ENCODE measurements around the gene TET1. TPM values are rescaled to one million over a fixed set of nuclear protein-coding genes. Genes with fewer than 3 reads are reported as not detected.

The TET1 gene
- total RNA-seq, 1 experiment from 2014 or later = 2.7 TPM

GRCh38 chr10:68697106-68697505 is 137.0 kb downstream of the TET1 start:
- Histone ChIP-seq H3K27ac (ENCODE audit: low read depth, low read length) (no peak overlapping the region), H3K9me3 (ENCODE audit: control insufficient read depth in 1 of 2, insufficient read depth in 1 of 2, low read depth in 1 of 2, low read length in 2 of 2) (no peaks in the 10 kb centered on the region), H3K4me1 (ENCODE audit: control insufficient read depth in 1 of 2, insufficient read depth in 2 of 2, low read length in 2 of 2) (no peaks in the 10 kb centered on the region), H2AFZ (ENCODE audit: low read depth, low read length, poor library complexity, severe bottlenecking) (no peak overlapping the region), H3K79me2 (ENCODE audit: insufficient read depth, low read length) (no peaks in the 10 kb centered on the region), H3K9me2 (ENCODE audit: insufficient read depth) (no peaks in the 10 kb centered on the region), H3K9ac (ENCODE audit: low read length) (no peak overlapping the region), H3K4me2 (ENCODE audit: low read length) (no peak overlapping the region), H3K36me3 (ENCODE audit: control insufficient read depth in 1 of 2, insufficient read depth in 2 of 2, low read length in 2 of 2) (no peaks in the 10 kb centered on the region), H4K20me1 (ENCODE audit: insufficient read depth) (no peaks in the 10 kb centered on the region), H3K4me3 (replicated peaks in 1 of 2; ENCODE audit: low read depth in 1 of 2, low read length in 2 of 2) (no peak overlapping the region), H3K27me3 (ENCODE audit: insufficient read depth, low read length) (no peaks in the 10 kb centered on the region)
- no peak for ATAC-seq
- no TSS peak for BruUV-seq (replicated peaks)
- intact Hi-C loops (cut with micrococcal nuclease) = no loop called here
- no peak for TF ChIP-seq ZNF274 (IDR thresholded peaks at IDR 0.05; ENCODE audit: low read depth, low read length)
- TF ChIP-seq CTCF (IDR thresholded peaks at IDR 0.05 in 2 of 3, conservative IDR thresholded peaks at IDR 0.05 in 1 of 3; ENCODE audit: borderline replicate concordance in 1 of 3, insufficient read depth in 1 of 3, low read depth in 2 of 3, low read length in 2 of 3) = no peak
- TF ChIP-seq EZH2phosphoT487 (IDR thresholded peaks at IDR 0.05; ENCODE audit: borderline replicate concordance) = no peak
- no peak for TF ChIP-seq EZH2 (IDR thresholded peaks at IDR 0.05)
- no peak for TF ChIP-seq MAX (IDR thresholded peaks at IDR 0.05)
- TF ChIP-seq, protein P1, sequence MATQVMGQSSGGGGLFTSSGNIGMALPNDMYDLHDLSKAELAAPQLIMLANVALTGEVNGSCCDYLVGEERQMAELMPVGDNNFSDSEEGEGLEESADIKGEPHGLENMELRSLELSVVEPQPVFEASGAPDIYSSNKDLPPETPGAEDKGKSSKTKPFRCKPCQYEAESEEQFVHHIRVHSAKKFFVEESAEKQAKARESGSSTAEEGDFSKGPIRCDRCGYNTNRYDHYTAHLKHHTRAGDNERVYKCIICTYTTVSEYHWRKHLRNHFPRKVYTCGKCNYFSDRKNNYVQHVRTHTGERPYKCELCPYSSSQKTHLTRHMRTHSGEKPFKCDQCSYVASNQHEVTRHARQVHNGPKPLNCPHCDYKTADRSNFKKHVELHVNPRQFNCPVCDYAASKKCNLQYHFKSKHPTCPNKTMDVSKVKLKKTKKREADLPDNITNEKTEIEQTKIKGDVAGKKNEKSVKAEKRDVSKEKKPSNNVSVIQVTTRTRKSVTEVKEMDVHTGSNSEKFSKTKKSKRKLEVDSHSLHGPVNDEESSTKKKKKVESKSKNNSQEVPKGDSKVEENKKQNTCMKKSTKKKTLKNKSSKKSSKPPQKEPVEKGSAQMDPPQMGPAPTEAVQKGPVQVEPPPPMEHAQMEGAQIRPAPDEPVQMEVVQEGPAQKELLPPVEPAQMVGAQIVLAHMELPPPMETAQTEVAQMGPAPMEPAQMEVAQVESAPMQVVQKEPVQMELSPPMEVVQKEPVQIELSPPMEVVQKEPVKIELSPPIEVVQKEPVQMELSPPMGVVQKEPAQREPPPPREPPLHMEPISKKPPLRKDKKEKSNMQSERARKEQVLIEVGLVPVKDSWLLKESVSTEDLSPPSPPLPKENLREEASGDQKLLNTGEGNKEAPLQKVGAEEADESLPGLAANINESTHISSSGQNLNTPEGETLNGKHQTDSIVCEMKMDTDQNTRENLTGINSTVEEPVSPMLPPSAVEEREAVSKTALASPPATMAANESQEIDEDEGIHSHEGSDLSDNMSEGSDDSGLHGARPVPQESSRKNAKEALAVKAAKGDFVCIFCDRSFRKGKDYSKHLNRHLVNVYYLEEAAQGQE (IDR thresholded peaks at IDR 0.05; ENCODE audit: low read depth) = no peak
- no peak for TF ChIP-seq ATF3 (IDR thresholded peaks at IDR 0.05)
- TF ChIP-seq CBX3 (IDR thresholded peaks at IDR 0.05; ENCODE audit: low read depth) = no peak
- TF ChIP-seq POLR2A (IDR thresholded peaks at IDR 0.05; ENCODE audit: borderline replicate concordance, extremely low read depth, insufficient read depth, insufficient read length) = no peak
- no peak for TF ChIP-seq ZFX (IDR thresholded peaks at IDR 0.05)
- TF ChIP-seq, protein P2, sequence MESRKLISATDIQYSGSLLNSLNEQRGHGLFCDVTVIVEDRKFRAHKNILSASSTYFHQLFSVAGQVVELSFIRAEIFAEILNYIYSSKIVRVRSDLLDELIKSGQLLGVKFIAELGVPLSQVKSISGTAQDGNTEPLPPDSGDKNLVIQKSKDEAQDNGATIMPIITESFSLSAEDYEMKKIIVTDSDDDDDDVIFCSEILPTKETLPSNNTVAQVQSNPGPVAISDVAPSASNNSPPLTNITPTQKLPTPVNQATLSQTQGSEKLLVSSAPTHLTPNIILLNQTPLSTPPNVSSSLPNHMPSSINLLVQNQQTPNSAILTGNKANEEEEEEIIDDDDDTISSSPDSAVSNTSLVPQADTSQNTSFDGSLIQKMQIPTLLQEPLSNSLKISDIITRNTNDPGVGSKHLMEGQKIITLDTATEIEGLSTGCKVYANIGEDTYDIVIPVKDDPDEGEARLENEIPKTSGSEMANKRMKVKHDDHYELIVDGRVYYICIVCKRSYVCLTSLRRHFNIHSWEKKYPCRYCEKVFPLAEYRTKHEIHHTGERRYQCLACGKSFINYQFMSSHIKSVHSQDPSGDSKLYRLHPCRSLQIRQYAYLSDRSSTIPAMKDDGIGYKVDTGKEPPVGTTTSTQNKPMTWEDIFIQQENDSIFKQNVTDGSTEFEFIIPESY (IDR thresholded peaks at IDR 0.05; ENCODE audit: extremely low read depth, insufficient replicate concordance, low read length) = no peak
- no peak for TF ChIP-seq JUND (IDR thresholded peaks at IDR 0.05)
- no peak for TF ChIP-seq CEBPB (IDR thresholded peaks at IDR 0.05; ENCODE audit: low read depth)
- TF ChIP-seq TCF7L2 (IDR thresholded peaks at IDR 0.05; ENCODE audit: borderline replicate concordance, extremely low read depth, insufficient read depth, insufficient read length) = no peak
- no peak for TF ChIP-seq SIN3A (IDR thresholded peaks at IDR 0.05; ENCODE audit: low read depth)
- no peak for TF ChIP-seq YY1 (IDR thresholded peaks at IDR 0.05; ENCODE audit: extremely low read depth, insufficient replicate concordance, low read depth, low read length)
- no peak for TF ChIP-seq POLR2AphosphoS5 (IDR thresholded peaks at IDR 0.05; ENCODE audit: low read depth, low read length)
- TF ChIP-seq SRF (IDR thresholded peaks at IDR 0.05; ENCODE audit: low read depth) = no peak
- ChIA-PET CTCF (no interaction called here), POLR2A (no interaction called here), RAD21 (ENCODE audit: low non-redundant PET in 1 of 2, low total read pairs in 2 of 2, uncharacterized antibody in 2 of 2, unreplicated experiment in 2 of 2) (no interaction called here)
- no peak for DNase-seq (ENCODE audit: low read depth, low spot score)

All from HCT116 (cell line).